ENCODE measurements around the gene PLN. TPM values are rescaled to one million over a fixed set of nuclear protein-coding genes. Genes with fewer than 3 reads are reported as not detected.

PLN gene
- polyA plus RNA-seq, 1 donor (not counting 4 experiments of a cell fraction or from before 2014, with no cell fraction given), result not detected

- Histone ChIP-seq H3K4me3 (ENCODE audit: control insufficient read depth in 2 of 3, extremely low read depth in 1 of 3, insufficient read depth in 2 of 3, low read depth in 1 of 3, low read length in 3 of 3) (no peak overlapping the region), H3K4me1 (ENCODE audit: control insufficient read depth, extremely low read depth, insufficient read depth, low read length) (no peaks in the 10 kb centered on the region), H4K20me1 (ENCODE audit: control insufficient read depth, extremely low read depth, insufficient read depth, low read length) (no peaks in the 10 kb centered on the region), H3K9me1 (ENCODE audit: control insufficient read depth, extremely low read depth, insufficient read depth, low read length) (no peaks in the 10 kb centered on the region), H3K27me3 (ENCODE audit: control insufficient read depth, extremely low read depth, insufficient read depth, low read length) (no peaks in the 10 kb centered on the region), H3K9me3 (ENCODE audit: control insufficient read depth, low read depth, low read length) (no peaks in the 10 kb centered on the region), H2AFZ (ENCODE audit: control insufficient read depth, low read length) (no peak overlapping the region), H3K27ac (ENCODE audit: control insufficient read depth, insufficient read depth, low read length) (no peak overlapping the region), H3K79me2 (ENCODE audit: control insufficient read depth, insufficient read depth, low read length) (peaks cover 6% of the 10 kb centered on the region), H3K4me2 (ENCODE audit: control insufficient read depth, extremely low read depth, insufficient read depth, low read depth, low read length) (no peak overlapping the region), H3K9ac (ENCODE audit: control insufficient read depth, extremely low read depth, insufficient read depth, low read length) (no peak overlapping the region), H3K36me3 (ENCODE audit: control insufficient read depth in 2 of 2, extremely low read depth in 1 of 2, insufficient read depth in 2 of 2, low read length in 2 of 2) (no peaks in the 10 kb centered on the region)
- TF ChIP-seq EZH2 (IDR thresholded peaks at IDR 0.05; ENCODE audit: low read length), result no peak
- TF ChIP-seq CTCF (optimal IDR thresholded peaks at IDR 0.05 in 1 of 3, IDR thresholded peaks at IDR 0.05 in 1 of 3, conservative IDR thresholded peaks at IDR 0.05 in 1 of 3; ENCODE audit: extremely low read depth in 1 of 3, insufficient read depth in 2 of 3, low read length in 3 of 3), result no peak
- dilution Hi-C loops (cut with MboI; ENCODE audit: extremely low pct_ligation_motif_present, low sequenced_read_pairs), result no loop called here
- FAIRE-seq (no peak), DNase-seq (ENCODE audit: low read depth, low spot score) (no peak)
Observed at GRCh38 chr6:118597636-118598035, 49.5 kb downstream of the PLN start.

GRCh38 chr6:118598324-118598723, 50.2 kb downstream of the PLN start:
- Histone ChIP-seq H3K27ac (ENCODE audit: control insufficient read depth, insufficient read depth, low read length) (no peak overlapping the region), H3K27me3 (ENCODE audit: control insufficient read depth, extremely low read depth, insufficient read depth, low read length) (no peaks in the 10 kb centered on the region), H3K9me3 (ENCODE audit: control insufficient read depth, low read depth, low read length) (no peaks in the 10 kb centered on the region), H3K4me2 (ENCODE audit: control insufficient read depth, extremely low read depth, insufficient read depth, low read depth, low read length) (no peak overlapping the region), H3K79me2 (ENCODE audit: control insufficient read depth, insufficient read depth, low read length) (peaks cover 5% of the 10 kb centered on the region), H4K20me1 (ENCODE audit: control insufficient read depth, extremely low read depth, insufficient read depth, low read length) (no peaks in the 10 kb centered on the region), H3K36me3 (ENCODE audit: control insufficient read depth in 2 of 2, extremely low read depth in 1 of 2, insufficient read depth in 2 of 2, low read length in 2 of 2) (no peaks in the 10 kb centered on the region), H2AFZ (ENCODE audit: control insufficient read depth, low read length) (no peak overlapping the region), H3K9me1 (ENCODE audit: control insufficient read depth, extremely low read depth, insufficient read depth, low read length) (no peaks in the 10 kb centered on the region), H3K4me1 (ENCODE audit: control insufficient read depth, extremely low read depth, insufficient read depth, low read length) (no peaks in the 10 kb centered on the region), H3K9ac (ENCODE audit: control insufficient read depth, extremely low read depth, insufficient read depth, low read length) (no peak overlapping the region), H3K4me3 (ENCODE audit: control insufficient read depth in 2 of 3, extremely low read depth in 1 of 3, insufficient read depth in 2 of 3, low read depth in 1 of 3, low read length in 3 of 3) (no peak overlapping the region)
- FAIRE-seq, result no peak
- dilution Hi-C loops (cut with MboI; ENCODE audit: extremely low pct_ligation_motif_present, low sequenced_read_pairs), result no loop called here
- TF ChIP-seq EZH2 (IDR thresholded peaks at IDR 0.05; ENCODE audit: low read length), result no peak
- no peak for TF ChIP-seq CTCF (optimal IDR thresholded peaks at IDR 0.05 in 1 of 3, IDR thresholded peaks at IDR 0.05 in 1 of 3, conservative IDR thresholded peaks at IDR 0.05 in 1 of 3; ENCODE audit: extremely low read depth in 1 of 3, insufficient read depth in 2 of 3, low read length in 3 of 3)
- DNase-seq (ENCODE audit: low read depth, low spot score), result no peak
